ENCODE data around the gene TRIO.

Gene TRIO

GRCh38 chr5:14273207-14273767 lies 130.1 kb downstream of the TRIO start:
- no peak for DNase-seq

- no peak for DNase-seq
Measured at GRCh38 chr5:14276380-14276779, 133.2 kb downstream of the TRIO start.

- no peak for DNase-seq
Measured at GRCh38 chr5:14277385-14278320, 134.5 kb downstream of the TRIO start.

DNA sequence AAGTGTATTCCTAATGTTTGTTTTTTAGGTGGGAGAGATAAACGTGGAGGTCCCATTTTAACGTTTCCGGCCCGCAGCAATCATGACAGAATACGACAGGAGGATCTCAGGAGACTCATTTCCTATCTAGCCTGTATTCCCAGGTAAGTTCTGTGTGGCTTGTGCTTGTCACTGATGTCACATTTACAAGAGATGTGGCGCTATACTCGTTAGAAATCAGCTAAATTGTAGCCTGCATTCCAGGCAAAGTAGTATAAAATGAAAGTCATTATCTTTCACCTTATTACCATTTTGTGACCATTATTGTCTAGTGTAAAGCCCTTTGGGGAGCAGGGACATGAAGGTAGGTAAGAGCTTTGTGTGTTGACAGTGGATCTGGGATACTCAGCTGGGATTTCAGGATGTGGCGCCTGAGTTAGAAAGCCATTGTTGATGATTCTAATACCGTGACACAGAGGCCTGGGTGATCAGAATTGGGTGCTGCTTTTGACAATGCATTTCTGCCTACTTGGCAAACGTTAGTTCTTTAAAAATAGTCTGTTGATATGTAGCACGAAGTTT lies 137.2 kb downstream of the TRIO start:
- no peak for DNase-seq

- DNase-seq: no peak
Measured at GRCh38 chr5:14281746-14282181, 138.6 kb downstream of the TRIO start.

- DNase-seq: no peak
Measured at GRCh38 chr5:14283139-14283538, 140.0 kb downstream of the TRIO start.

DNA sequence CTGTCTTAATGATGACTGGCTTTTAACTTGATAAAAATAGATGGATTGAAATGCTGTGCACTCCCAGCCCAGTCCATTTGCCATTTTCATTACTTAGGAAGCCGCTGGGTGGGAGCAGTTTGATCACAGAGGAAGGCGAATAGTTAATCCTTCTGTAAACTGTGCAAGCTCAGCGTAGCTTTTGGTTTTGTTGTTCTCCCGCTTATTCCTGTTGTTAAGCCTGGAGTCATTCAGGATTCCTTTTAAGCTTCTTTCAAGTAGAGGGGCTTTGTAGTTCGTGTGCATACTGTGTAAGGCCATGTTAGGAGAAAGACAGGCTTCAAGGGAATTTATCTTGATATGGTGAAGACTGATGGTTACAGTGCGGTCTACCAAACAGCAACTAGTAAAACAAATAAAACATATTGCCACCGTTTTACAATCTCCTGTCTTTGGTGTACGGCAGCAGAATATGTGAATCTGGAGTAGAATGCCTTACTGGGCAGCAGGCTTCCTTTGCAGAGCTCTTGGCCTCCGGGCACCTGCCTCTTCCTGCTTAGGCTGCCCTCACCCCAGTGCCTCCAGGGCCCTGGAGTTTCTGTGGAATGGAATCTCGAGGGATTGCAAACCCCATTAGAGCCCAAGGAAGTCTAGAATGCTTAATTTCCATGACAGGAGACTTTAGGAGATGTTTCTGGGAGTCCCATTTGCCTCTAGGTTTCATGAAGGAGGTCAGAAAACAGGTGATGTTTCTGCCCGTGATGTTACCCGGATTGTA lies 141.4 kb downstream of the TRIO start:
- DNase-seq: no peak

- no peak for DNase-seq
Measured at GRCh38 chr5:14286007-14286406, 142.9 kb downstream of the TRIO start.

GRCh38 chr5:14286574-14287421 lies 143.7 kb downstream of the TRIO start:
- DNase-seq: no peak

- DNase-seq: no peak
Measured at GRCh38 chr5:14292766-14293658, 149.9 kb downstream of the TRIO start.

GRCh38 chr5:14295610-14296009 lies 152.5 kb downstream of the TRIO start:
- DNase-seq: no peak

DNA sequence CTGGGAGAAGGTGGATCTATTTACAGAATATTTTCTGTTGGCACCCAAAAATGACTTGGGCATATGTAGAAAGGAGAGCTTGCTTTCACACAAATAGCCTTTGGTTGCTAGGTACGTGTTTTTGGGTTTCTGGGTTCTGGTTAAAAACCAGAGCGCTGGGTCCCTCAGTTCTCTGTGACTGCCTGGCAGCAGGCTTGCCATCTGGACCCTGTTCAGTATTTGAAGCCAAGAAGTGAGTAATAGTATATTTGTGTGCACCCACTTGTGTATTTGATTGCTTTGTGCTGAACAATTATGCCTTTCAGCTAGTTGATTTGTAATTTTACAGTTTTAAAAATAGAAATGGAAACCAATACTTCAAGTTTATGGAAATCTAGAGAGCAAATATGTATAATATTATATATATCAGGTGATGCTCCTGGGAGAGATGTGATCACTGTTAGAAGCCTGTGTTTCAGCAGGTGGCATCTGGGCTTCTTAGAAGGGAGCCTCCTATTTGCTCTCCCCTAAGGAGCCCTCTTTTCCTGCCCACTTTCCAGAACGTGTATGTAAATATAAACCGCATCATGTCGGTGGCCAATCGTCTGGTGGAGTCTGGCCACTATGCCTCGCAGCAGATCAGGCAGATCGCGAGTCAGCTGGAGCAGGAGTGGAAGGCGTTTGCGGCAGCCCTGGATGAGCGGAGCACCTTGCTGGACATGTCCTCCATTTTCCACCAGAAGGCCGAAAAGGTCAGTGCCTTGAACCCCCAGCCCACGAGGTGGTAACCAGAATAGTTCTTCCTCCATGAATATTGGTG lies 153.6 kb downstream of the TRIO start:
- no peak for DNase-seq

DNA sequence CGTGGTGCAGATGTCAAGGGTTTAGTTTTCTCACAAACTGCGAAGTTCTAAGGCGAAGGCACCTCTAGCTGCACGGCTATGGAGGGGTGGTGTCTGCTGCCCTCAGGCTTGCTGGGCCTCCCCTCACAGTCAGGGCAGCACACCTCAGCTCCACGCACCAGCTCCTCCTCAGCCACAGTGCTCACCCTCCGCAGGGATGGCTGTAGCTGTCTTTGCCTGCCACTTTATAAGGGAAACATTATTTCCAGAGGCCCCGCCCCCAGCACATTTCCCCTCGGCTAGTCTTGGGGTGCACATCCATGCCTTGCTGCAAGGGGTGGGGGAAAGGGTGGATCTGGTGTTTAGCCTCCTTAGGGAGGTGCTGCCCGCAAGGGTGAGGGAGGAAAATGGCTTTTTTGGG lies 154.6 kb downstream of the TRIO start:
- DNase-seq: no peak

GRCh38 chr5:14298126-14298847 lies 155.1 kb downstream of the TRIO start:
- DNase-seq: no peak

- no peak for DNase-seq
Measured at GRCh38 chr5:14299666-14300065, 156.5 kb downstream of the TRIO start.

- no peak for DNase-seq
Measured at GRCh38 chr5:14301186-14301585, 158.0 kb downstream of the TRIO start.

DNA sequence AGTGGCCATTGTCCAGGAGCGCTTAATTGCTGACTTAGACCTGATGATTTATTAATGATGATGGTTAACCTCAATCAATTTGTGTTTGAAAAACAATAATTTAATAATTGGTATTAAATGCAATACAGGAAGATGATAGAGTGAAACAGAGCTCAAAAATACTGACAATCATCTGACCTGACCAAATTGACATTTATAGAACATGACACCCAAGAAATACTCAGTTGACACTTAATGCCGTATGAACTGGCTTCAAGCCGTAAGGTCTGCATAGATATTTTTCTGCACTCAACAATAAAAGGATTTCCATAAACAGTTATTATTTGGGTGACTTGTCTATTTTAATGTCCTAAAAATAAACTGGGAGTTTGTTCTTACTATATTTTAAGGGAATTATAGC lies 159.2 kb downstream of the TRIO start:
- DNase-seq: no peak

GRCh38 chr5:14305045-14305444 lies 161.9 kb downstream of the TRIO start:
- DNase-seq: no peak

DNA sequence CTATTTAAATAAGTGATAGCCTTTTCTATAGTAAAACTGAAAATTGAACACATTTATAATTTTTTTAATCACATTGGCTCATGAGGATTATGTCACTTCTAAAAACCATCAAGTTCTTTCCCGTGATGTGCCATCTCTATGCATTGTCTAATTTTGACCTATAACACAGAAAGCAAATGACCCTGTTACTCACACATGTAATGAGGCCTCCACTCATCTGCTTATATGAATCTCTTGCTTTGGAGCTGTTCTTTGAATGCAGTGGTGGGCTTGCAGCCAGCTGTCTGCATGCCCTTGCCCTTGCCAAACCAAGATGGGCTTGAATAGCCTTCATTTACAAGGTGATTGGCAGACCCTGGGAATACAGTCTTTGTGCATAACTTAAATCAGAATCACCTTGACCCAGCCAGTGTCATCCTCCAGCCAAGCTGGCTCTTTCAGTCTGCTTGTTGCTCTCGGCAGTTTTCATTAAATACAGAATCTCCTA lies 163.2 kb downstream of the TRIO start:
- DNase-seq: no peak

Data from activated CD8-positive, alpha-beta memory T cell treated with anti-CD3 and anti-CD28 coated beads for 24 hours (primary cell).